Lower leg skin (tissue), 4 donors: ENCODE results near the gene GRHL3. TPM values are rescaled to one million over a fixed set of nuclear protein-coding genes. Genes with fewer than 3 reads are reported as not detected.
A peak's percentile ranks its signal among the peaks of the same experiment; 100 is the strongest.
"Not testable (repeated sequence)": the region's sequence is repeated elsewhere in the genome, so short reads cannot be mapped to it uniquely, and the experiment has no call there.

Source experiments
- DNase-seq, 2 donors: peaks; one replicate each; pipeline ENCODE4 v3.0.0-alpha.2; 2019; ENCODE audit warnings: low spot score in 2 of 2
- H3K4me3 ChIP-seq: fragments of 200-600 bp; sonication (generic); 2 replicates; pipeline ENCODE4 v1.5.1; 2017; ENCODE audit warnings: mild to moderate bottlenecking, low read depth; ENCODE audit not compliant: poor library complexity, severe bottlenecking
- CTCF ChIP-seq, 3 donors: fragments of 450-650 bp; IDR thresholded peaks; one replicate each; pipeline ENCODE4 v1.5.1; 2016; ENCODE audit warnings: antibody characterized with exemption in 3 of 3, mild to moderate bottlenecking in 3 of 3, moderate library complexity in 2 of 3
- POLR2A ChIP-seq, 2 donors: fragments of 450-650 bp; IDR thresholded peaks; one replicate each; pipeline ENCODE4 v1.6.1; 2016 to 2017; ENCODE audit warnings: antibody characterized with exemption in 2 of 2, mild to moderate bottlenecking in 1 of 2, moderate library complexity in 1 of 2
- WGBS, 2 donors: methylation state at CpG; one replicate each; pipeline ENCODE4 v1.1.5; 2018; 5-methylcytosine and 5-hydroxymethylcytosine counted together
- intact Hi-C: fragments of 100-400 bp; cut with DNase I; formaldehyde crosslinking; loops from one replicate; pipeline ENCODE4 v1.15.0; 2023; ENCODE audit warnings: low total_unique reads
- total RNA-seq, 4 donors: library from RNA; depleted of rRNA; stranded (reverse); fragments of >200 nt; gene quantifications; one replicate each; pipeline ENCODE4 v1.1.0, GENCODE V29; 2016

The GRHL3 gene
- 100 to 1,000 TPM; 141 to 205 (median 171) TPM for total RNA-seq

- TF ChIP-seq CTCF (IDR thresholded peaks at IDR 0.05) (no peak), POLR2A (IDR thresholded peaks at IDR 0.05) (no peak)
- DNase-seq = peak; percentile 53 to 85
- intact Hi-C loops = no loop called here
- 6 to 9% methylated on average over 21 of the region's 21 CpGs for WGBS, 2 donors
- no peak within 1 kb of the TSS for H3K4me3 ChIP-seq
Measured at GRCh38 chr1:24319312-24319863, at the start of gene GRHL3. Gene GRHL3 (plus strand): TSS chr1:24319357. CDS start chr1:24319552, 195 bp downstream.

DNA sequence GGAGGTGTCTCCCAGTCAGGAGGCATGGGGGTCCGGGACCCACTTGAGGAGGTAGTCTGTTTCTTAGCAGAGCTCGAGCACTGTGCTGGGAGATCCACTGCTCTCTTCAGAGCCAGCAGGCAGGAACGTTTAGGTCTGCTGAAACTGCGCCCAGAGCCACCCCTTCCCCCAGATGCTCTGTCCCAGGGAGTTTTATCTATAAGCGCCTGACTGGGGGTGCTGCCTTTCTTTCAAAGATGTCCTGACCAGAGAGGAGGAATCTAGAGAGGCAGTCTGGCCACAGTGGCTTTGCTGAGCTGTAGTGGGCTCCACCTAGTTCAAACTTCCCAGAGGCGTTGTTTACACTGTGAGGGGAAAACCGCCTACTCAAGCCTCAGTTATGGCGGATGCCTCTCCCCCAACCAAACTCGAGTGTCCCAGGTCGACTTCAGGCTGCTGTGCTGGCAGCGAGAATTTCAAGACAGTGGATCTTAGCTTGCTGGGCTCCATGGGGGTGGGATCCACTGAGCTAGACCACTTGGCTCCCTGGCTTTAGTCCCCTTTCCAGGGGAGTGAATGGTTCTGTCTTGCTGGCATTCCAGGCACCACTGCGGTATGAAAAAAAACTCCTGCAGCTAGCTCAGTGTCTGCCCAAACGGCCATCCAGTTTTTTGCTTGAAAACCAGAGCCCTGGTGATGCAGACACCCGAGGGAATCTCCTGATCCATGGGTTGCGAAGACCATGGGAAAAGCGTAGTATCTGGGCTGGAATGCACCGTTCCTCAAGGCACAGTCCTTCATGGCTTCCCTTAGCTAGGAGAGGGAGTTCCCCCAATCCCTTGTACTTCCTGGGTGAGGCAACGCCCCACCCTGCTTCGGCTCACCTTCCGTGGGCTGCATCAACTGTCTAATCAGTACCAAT lies 44.7 kb upstream of the GRHL3 start:
- H3K4me3 ChIP-seq, intact Hi-C loops: not testable (repeated sequence)
- WGBS, 2 donors = 75 to 87% methylated on average over 19 of the region's 20 CpGs
- peak in 1 of 2 donors; percentile 72 for DNase-seq

- intact Hi-C loops = no loop called here
- H3K4me3 ChIP-seq = no peak overlapping the region
- 78 to 81% methylated on average over 2 of the region's 2 CpGs for WGBS, 2 donors
- peak in 1 of 2 donors; percentile 20 for DNase-seq
- no peak for TF ChIP-seq POLR2A (IDR thresholded peaks at IDR 0.05)
Measured at GRCh38 chr1:24275104-24275410, 44.1 kb upstream of the GRHL3 start.

GRCh38 chr1:24275510-24275909 lies 43.6 kb upstream of the GRHL3 start:
- intact Hi-C loops = no loop called here
- TF ChIP-seq CTCF (IDR thresholded peaks at IDR 0.05) = no peak
- no peak for TF ChIP-seq POLR2A (IDR thresholded peaks at IDR 0.05)
- no peak for DNase-seq
- H3K4me3 ChIP-seq = no peak overlapping the region
- 83 to 96% methylated on average over 5 of the region's 5 CpGs for WGBS, 2 donors

GRCh38 chr1:24276791-24277190 lies 42.4 kb upstream of the GRHL3 start:
- WGBS, 2 donors = 51 to 62% methylated on average over 6 of the region's 6 CpGs
- no peak overlapping the region for H3K4me3 ChIP-seq
- DNase-seq = no peak
- TF ChIP-seq CTCF (IDR thresholded peaks at IDR 0.05) (no peak), POLR2A (IDR thresholded peaks at IDR 0.05) (no peak)
- intact Hi-C loops = no loop called here

DNA sequence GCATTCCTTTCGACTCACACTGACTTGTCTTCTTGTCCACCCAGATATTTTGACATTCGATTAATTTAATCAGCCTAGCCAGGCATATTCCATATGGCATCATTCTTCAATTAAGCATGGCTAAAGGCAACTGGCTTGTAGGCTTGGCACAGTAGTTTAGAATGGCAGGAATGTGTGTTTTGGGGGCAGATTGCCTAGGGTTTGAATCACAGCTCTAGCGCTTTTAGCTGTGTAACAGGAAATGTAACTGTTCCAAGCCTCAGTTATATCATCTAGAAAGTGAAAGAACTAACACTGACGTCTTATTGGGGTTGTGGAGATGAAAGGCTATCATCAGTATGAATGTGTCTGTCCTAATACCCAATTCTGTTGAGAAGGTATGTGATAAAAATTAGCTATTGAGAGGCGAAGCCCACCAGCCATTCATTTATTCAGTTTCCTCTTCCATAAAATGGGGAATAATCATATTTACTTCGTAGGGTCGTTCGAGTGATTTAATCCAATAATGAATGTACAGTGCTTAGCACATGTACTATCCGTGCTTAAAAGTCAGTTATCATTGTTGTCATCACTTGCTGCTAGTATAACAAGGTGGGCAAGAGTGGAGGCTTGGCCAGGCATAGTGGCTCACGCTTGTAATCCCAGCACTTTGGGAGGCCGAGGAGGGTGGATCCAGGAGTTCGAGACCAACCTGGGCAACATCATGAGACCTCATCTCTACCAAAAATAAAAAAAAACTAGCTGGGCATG lies 41.6 kb upstream of the GRHL3 start:
- no peak for TF ChIP-seq POLR2A (IDR thresholded peaks at IDR 0.05)
- TF ChIP-seq CTCF (IDR thresholded peaks at IDR 0.05) = no peak
- H3K4me3 ChIP-seq = no peak overlapping the region
- DNase-seq = peak in 1 of 2 donors; percentile 46
- 57 to 58% methylated on average over 12 of the region's 12 CpGs for WGBS, 2 donors
- intact Hi-C loops = no loop called here
